ENCODE measurements around the gene MARCHF5.
A peak's percentile ranks its signal among the peaks of the same experiment; 100 is the strongest.

Gene MARCHF5, protein sequence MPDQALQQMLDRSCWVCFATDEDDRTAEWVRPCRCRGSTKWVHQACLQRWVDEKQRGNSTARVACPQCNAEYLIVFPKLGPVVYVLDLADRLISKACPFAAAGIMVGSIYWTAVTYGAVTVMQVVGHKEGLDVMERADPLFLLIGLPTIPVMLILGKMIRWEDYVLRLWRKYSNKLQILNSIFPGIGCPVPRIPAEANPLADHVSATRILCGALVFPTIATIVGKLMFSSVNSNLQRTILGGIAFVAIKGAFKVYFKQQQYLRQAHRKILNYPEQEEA

DNA sequence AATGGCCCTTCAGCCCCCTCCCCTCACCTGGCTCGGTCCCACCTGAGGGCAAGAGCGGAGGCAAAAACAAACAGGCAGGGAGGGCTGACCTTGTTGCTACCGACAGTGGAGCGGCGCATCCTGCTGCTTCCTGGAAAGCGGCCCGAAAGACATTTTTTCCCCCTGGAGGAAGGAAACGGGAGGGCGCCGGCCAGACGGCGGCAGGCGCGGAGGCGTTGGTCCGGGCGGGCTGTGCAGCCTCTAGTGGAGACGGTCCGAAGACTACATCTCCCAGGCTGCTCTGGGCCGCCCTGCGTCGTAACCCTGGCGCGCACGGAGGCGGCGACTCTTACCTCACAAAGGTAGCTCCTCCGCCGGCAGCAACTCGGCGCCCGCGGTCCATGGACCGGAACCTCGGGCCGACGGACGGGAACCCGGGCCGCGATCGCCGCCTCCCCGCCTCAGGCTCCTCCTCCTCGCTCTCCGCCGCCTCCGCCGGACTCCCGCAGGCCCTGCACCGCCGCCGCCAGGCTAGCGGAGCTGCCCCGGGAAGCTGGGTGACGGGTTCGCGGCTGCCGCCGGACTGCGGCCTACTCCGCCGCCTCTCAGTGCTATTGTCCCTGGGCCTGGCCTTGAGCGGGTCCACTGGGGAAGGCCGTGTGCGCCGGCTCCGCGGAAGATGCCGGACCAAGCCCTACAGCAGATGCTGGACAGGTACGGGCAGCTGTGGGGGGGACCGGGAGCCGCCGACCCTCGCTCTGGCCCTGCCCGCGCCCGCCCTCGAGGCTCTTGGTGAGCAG lies at the start of gene MARCHF5, which contains the start of gene CPEB3:
Gene MARCHF5, plus strand, starts transcription at position 331 of the 779 bp plus-strand sequence. Its CDS starts 328 bp downstream, at position 659.
Gene CPEB3, minus strand, starts transcription at position 242 of the 779 bp plus-strand sequence. CDS start 50,728 bp downstream, outside the sequence.
- TF ChIP-seq CTCF (IDR thresholded peaks at IDR 0.05; ENCODE audit: control extremely low read depth, extremely low read depth, low read depth, missing control alignments), result peak; percentile 28
- CTCF ChIA-PET, result interaction anchor here (0.8 to 4.1 kb wide), 23 partner anchors 10 to 283 kb away, joined by 3 to 51 read pairs (median 4); partner anchors contain the start of gene IDE
- peak; percentile 96 for DNase-seq (ENCODE audit: extremely low spot score)
- POLR2A ChIA-PET, result interaction anchor here (1.0 to 1.2 kb wide), 3 partner anchors 9 to 16 kb away, joined by 3 to 5 read pairs (median 4); no protein-coding TSS in a partner anchor

- POLR2A ChIA-PET, result no interaction called here
- CTCF ChIA-PET, result no interaction called here
- TF ChIP-seq CTCF (IDR thresholded peaks at IDR 0.05; ENCODE audit: control extremely low read depth, extremely low read depth, low read depth, missing control alignments), result no peak
- DNase-seq (ENCODE audit: extremely low spot score), result no peak
Measured at GRCh38 chr10:92241501-92241900, 49.5 kb upstream of the MARCHF5 start.

- no peak for TF ChIP-seq CTCF (IDR thresholded peaks at IDR 0.05; ENCODE audit: control extremely low read depth, extremely low read depth, low read depth, missing control alignments)
- ChIA-PET POLR2A (no interaction called here), CTCF (no interaction called here)
- no peak for DNase-seq (ENCODE audit: extremely low spot score)
Measured at GRCh38 chr10:92242380-92242779, 48.6 kb upstream of the MARCHF5 start.

- POLR2A ChIA-PET, result no interaction called here
- DNase-seq (ENCODE audit: extremely low spot score), result peak; percentile 42
- CTCF ChIA-PET, result interaction anchor here (1.1 to 1.3 kb wide), 2 partner anchors 10 to 18 kb away, joined by 3 to 5 read pairs; no protein-coding TSS in a partner anchor
- no peak for TF ChIP-seq CTCF (IDR thresholded peaks at IDR 0.05; ENCODE audit: control extremely low read depth, extremely low read depth, low read depth, missing control alignments)
Measured at GRCh38 chr10:92242910-92243671, 47.9 kb upstream of the MARCHF5 start.

DNA sequence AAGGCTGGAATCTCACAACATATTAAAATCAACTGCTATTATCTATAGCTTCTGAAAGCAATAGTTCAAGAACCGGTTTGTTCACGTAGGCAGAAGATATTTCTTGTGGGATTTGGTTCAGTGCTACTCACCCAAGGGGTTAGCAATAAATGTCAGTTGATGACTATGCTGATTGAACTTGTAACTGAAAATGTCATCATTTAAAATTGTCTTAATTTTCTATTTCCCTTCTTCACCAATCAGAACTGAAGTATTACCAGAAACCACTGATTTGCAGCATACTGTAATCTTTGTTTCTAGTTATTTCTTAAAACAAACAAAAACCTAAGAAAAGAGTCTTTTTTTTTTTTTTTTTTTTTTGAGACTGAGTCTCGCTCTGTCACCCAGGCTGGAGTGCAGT lies 46.2 kb upstream of the MARCHF5 start:
- ChIA-PET POLR2A (no interaction called here), CTCF (interaction anchor here (1.2 kb wide), 1 partner anchor 15 kb away, joined by 3 read pairs; no protein-coding TSS in a partner anchor)
- TF ChIP-seq CTCF (IDR thresholded peaks at IDR 0.05; ENCODE audit: control extremely low read depth, extremely low read depth, low read depth, missing control alignments), result no peak
- peak; percentile 45 for DNase-seq (ENCODE audit: extremely low spot score)

- no peak for DNase-seq (ENCODE audit: extremely low spot score)
- ChIA-PET CTCF (interaction anchor here (1.4 kb wide), 1 partner anchor 44 kb away, joined by 3 read pairs; no protein-coding TSS in a partner anchor), POLR2A (no interaction called here)
- no peak for TF ChIP-seq CTCF (IDR thresholded peaks at IDR 0.05; ENCODE audit: control extremely low read depth, extremely low read depth, low read depth, missing control alignments)
Measured at GRCh38 chr10:92248566-92248965, 42.4 kb upstream of the MARCHF5 start.
